Measurements from ENCODE around the gene C10orf67.

GRCh38 chr10:23199768-23200511, 144.7 kb downstream of the C10orf67 start:
- TF ChIP-seq CTCF (IDR thresholded peaks at IDR 0.05; ENCODE audit: insufficient read depth, low read length) (no peak), POLR2AphosphoS5 (IDR thresholded peaks at IDR 0.05; ENCODE audit: low read depth) (no peak), SPI1 (IDR thresholded peaks at IDR 0.05; ENCODE audit: borderline replicate concordance, low read depth) (no peak), GABPA (IDR thresholded peaks at IDR 0.05; ENCODE audit: low read depth) (no peak)
- TF ChIP-seq, protein P1, sequence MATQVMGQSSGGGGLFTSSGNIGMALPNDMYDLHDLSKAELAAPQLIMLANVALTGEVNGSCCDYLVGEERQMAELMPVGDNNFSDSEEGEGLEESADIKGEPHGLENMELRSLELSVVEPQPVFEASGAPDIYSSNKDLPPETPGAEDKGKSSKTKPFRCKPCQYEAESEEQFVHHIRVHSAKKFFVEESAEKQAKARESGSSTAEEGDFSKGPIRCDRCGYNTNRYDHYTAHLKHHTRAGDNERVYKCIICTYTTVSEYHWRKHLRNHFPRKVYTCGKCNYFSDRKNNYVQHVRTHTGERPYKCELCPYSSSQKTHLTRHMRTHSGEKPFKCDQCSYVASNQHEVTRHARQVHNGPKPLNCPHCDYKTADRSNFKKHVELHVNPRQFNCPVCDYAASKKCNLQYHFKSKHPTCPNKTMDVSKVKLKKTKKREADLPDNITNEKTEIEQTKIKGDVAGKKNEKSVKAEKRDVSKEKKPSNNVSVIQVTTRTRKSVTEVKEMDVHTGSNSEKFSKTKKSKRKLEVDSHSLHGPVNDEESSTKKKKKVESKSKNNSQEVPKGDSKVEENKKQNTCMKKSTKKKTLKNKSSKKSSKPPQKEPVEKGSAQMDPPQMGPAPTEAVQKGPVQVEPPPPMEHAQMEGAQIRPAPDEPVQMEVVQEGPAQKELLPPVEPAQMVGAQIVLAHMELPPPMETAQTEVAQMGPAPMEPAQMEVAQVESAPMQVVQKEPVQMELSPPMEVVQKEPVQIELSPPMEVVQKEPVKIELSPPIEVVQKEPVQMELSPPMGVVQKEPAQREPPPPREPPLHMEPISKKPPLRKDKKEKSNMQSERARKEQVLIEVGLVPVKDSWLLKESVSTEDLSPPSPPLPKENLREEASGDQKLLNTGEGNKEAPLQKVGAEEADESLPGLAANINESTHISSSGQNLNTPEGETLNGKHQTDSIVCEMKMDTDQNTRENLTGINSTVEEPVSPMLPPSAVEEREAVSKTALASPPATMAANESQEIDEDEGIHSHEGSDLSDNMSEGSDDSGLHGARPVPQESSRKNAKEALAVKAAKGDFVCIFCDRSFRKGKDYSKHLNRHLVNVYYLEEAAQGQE (IDR thresholded peaks at IDR 0.05; ENCODE audit: insufficient replicate concordance, low read depth): no peak

All from HL-60 (cell line).